Parietal lobe (tissue), 1 donor: Measurements from ENCODE around the gene CR2. TPM values are rescaled to one million over a fixed set of nuclear protein-coding genes. Genes with fewer than 3 reads are reported as not detected.

Source experiments
- total RNA-seq: library from RNA; depleted of rRNA; stranded (reverse); fragments of >200 nt; gene quantifications from one replicate; pipeline ENCODE4 v1.2.3, GENCODE V29; 2014

The CR2 gene
- total RNA-seq, result not detected

GRCh38 chr1:207454046-207454964 is at the start of gene CR2:
Gene CR2 (plus strand): TSS chr1:207454328. CDS start chr1:207454419, 91 bp downstream.

GRCh38 chr1:207495801-207496792 is 42.0 kb downstream of the CR2 start, which contains the start of gene CR1:
Gene CR1 (plus strand): TSS chr1:207496157. CDS start chr1:207496268, 111 bp downstream.

Other genes with a start within 250 kb of the CR2 start
- gene CD55, start 132.7 kb upstream of the CR2 start, total RNA-seq, result 4.7 TPM
- 0.31 TPM for gene CR1, start 41.8 kb downstream of the CR2 start, total RNA-seq
- gene CR1L, start 190.8 kb downstream of the CR2 start, total RNA-seq, result not detected